ENCODE results near the gene CD2BP2. TPM values are rescaled to one million over a fixed set of nuclear protein-coding genes. Genes with fewer than 3 reads are reported as not detected.

Gene CD2BP2
- total and polyA plus RNA-seq, 9 of the 15 experiments (the other 6 are each of a cell fraction or from before 2014, with no cell fraction given) = 3.9 to 51.1 (median 32.8) TPM

DNA sequence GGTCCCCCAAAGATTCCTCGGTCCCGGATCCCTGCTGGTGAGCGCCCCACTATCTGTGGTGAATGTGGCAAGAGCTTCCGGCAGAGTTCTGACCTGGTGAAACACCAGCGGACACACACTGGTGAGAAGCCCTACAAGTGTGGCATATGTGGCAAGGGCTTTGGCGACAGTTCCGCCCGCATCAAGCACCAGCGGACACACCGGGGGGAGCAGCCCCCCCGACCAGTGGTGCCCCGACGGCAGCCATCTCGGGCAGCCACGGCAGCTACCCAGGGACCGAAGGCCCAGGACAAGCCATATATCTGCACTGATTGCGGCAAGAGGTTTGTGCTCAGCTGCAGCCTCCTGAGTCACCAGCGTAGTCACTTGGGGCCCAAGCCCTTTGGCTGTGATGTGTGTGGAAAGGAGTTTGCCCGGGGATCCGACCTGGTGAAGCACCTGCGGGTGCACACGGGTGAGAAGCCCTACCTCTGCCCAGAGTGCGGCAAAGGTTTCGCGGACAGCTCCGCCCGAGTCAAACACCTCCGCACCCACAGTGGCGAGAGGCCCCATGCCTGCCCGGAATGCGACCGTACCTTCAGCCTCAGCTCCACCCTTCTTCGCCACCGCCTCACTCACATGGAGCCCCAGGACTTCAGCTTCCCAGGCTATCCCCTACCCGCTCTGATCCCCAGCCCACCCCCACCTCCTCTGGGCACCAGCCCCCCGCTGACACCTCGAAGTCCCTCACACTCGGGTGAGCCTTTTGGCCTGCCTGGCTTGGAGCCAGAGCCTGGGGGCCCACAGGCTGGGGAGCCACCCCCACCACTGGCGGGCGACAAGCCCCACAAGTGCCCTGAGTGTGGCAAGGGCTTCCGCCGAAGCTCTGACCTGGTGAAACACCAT, 42.9 kb upstream of the CD2BP2 start:
- ChIA-PET POLR2A (interaction anchor here (0.6 to 1.0 kb wide), 2 partner anchors 9 to 41 kb away, joined by 3 to 4 read pairs; no protein-coding TSS in a partner anchor), CTCF (ENCODE audit: low intra/inter-chr PET ratio) (no interaction called here)
- Histone ChIP-seq H2AFZ (ENCODE audit: low read depth, low read length) (no peak overlapping the region), H3K4me1 (replicated peaks in 1 of 2; ENCODE audit: control insufficient read depth in 2 of 2, insufficient read depth in 2 of 2, low read length in 2 of 2) (peaks cover 33 to 64% of the 10 kb centered on the region in 2 experiments), H3K9ac (ENCODE audit: insufficient read depth in 1 of 2, low read depth in 2 of 2, low read length in 2 of 2) (0 out of 4 replicates have a peak overlapping the region, but pooled peaks of 1 of the 2 experiments have one; percentile 61), H3K36me3 (ENCODE audit: control insufficient read depth, insufficient read depth, low read length) (peaks cover 21% of the 10 kb centered on the region; the same call in 2 of the 3 replicates), H3K9me1 (ENCODE audit: control insufficient read depth, insufficient read depth, low read length) (no peaks in the 10 kb centered on the region), H3K27me3 (ENCODE audit: control insufficient read depth in 2 of 2, insufficient read depth in 2 of 2, low read length in 2 of 2) (no peaks in the 10 kb centered on the region), H3K4me2 (ENCODE audit: insufficient read depth, low read length) (no peak overlapping the region), H3K27ac (ENCODE audit: extremely low read depth, low read depth, low read length) (no peak overlapping the region), H3K4me3 (no peak overlapping the region), H4K20me1 (replicated peaks; ENCODE audit: control insufficient read depth, insufficient read depth, low read length) (no peaks in the 10 kb centered on the region), H3K79me2 (ENCODE audit: control insufficient read depth, insufficient read depth, low read length) (peaks cover 10% of the 10 kb centered on the region), H3K9me3 (replicated peaks; ENCODE audit: control insufficient read depth, insufficient read depth, low read depth, low read length) (no peaks in the 10 kb centered on the region)
- no peak for TF ChIP-seq ARID1B (IDR thresholded peaks at IDR 0.05)
- 0 out of 2 replicates have a peak, but pooled peaks have one; percentile 4 for TF ChIP-seq POLR2G (IDR thresholded peaks at IDR 0.05; ENCODE audit: low read depth, low read length)
- TF ChIP-seq MYNN (IDR thresholded peaks at IDR 0.05) = no peak
- TF ChIP-seq MYNN (CRISPR knock-in tag; IDR thresholded peaks at IDR 0.05) = no peak
- TF ChIP-seq NFIC (IDR thresholded peaks at IDR 0.05) = peak; percentile 28; the same call in 1 of the 2 replicates
- TF ChIP-seq RBFOX2 (IDR thresholded peaks at IDR 0.05; ENCODE audit: low read depth, low read length) = peak; percentile 28
- TF ChIP-seq, protein P1, sequence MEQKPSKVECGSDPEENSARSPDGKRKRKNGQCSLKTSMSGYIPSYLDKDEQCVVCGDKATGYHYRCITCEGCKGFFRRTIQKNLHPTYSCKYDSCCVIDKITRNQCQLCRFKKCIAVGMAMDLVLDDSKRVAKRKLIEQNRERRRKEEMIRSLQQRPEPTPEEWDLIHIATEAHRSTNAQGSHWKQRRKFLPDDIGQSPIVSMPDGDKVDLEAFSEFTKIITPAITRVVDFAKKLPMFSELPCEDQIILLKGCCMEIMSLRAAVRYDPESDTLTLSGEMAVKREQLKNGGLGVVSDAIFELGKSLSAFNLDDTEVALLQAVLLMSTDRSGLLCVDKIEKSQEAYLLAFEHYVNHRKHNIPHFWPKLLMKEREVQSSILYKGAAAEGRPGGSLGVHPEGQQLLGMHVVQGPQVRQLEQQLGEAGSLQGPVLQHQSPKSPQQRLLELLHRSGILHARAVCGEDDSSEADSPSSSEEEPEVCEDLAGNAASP (IDR thresholded peaks at IDR 0.05) = no peak
- TF ChIP-seq, protein P2, sequence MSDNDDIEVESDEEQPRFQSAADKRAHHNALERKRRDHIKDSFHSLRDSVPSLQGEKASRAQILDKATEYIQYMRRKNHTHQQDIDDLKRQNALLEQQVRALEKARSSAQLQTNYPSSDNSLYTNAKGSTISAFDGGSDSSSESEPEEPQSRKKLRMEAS (CRISPR knock-in tag; IDR thresholded peaks at IDR 0.05) = no peak
- TF ChIP-seq CHD4 (IDR thresholded peaks at IDR 0.05; ENCODE audit: insufficient read depth, insufficient replicate concordance, low read depth, low read length, poor library complexity, severe bottlenecking) = no peak
- no peak for TF ChIP-seq SPI1 (IDR thresholded peaks at IDR 0.05; ENCODE audit: borderline replicate concordance, low read depth, low read length)
- TF ChIP-seq SLC30A9 (CRISPR knock-in tag; IDR thresholded peaks at IDR 0.05) = no peak
- TF ChIP-seq, protein P3, sequence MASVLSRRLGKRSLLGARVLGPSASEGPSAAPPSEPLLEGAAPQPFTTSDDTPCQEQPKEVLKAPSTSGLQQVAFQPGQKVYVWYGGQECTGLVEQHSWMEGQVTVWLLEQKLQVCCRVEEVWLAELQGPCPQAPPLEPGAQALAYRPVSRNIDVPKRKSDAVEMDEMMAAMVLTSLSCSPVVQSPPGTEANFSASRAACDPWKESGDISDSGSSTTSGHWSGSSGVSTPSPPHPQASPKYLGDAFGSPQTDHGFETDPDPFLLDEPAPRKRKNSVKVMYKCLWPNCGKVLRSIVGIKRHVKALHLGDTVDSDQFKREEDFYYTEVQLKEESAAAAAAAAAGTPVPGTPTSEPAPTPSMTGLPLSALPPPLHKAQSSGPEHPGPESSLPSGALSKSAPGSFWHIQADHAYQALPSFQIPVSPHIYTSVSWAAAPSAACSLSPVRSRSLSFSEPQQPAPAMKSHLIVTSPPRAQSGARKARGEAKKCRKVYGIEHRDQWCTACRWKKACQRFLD (CRISPR knock-in tag; IDR thresholded peaks at IDR 0.05) = no peak
- intact Hi-C loops (cut with micrococcal nuclease) = no loop called here
- DNase-seq (ENCODE audit: extremely low read depth in 1 of 4, low spot score in 3 of 4) = no peak
- in situ Hi-C loops (cut with MboI) = no loop called here
- BruUV-seq (replicated peaks) = no TSS peak
- FAIRE-seq = no peak
- 95% methylated on average over 33 of the region's 42 CpGs for WGBS (ENCODE audit: insufficient coverage, low coverage, missing lambda C conversion rate)
- no peak for ATAC-seq
